Neuron (in vitro differentiated cells): Measurements from ENCODE around the gene LGALS9B.
"Not testable (repeated sequence)": the region's sequence is repeated elsewhere in the genome, so short reads cannot be mapped to it uniquely, and the experiment has no call there.

ENCODE experiments used
- H2AFZ ChIP-seq: one replicate; pipeline ENCODE4 v1.6.1; 2013; ENCODE audit warnings: low read depth, mild to moderate bottlenecking, inconsistent platforms, low read length, moderate library complexity
- H3K27me3 ChIP-seq: one replicate; pipeline ENCODE4 v1.6.1; 2013; ENCODE audit warnings: low read length; ENCODE audit not compliant: insufficient read depth
- H3K36me3 ChIP-seq: one replicate; pipeline ENCODE4 v1.6.1; 2013; ENCODE audit warnings: low read length; ENCODE audit not compliant: insufficient read depth
- H3K4me1 ChIP-seq: one replicate; pipeline ENCODE4 v1.6.1; 2013; ENCODE audit warnings: low read length; ENCODE audit not compliant: insufficient read depth
- H3K4me3 ChIP-seq: 2 replicates; pipeline ENCODE4 v1.5.1; 2013; ENCODE audit warnings: mild to moderate bottlenecking, low read length, moderate library complexity
- H3K9me3 ChIP-seq: one replicate; pipeline ENCODE4 v1.6.1; 2013; ENCODE audit warnings: low read length

Gene LGALS9B

DNA sequence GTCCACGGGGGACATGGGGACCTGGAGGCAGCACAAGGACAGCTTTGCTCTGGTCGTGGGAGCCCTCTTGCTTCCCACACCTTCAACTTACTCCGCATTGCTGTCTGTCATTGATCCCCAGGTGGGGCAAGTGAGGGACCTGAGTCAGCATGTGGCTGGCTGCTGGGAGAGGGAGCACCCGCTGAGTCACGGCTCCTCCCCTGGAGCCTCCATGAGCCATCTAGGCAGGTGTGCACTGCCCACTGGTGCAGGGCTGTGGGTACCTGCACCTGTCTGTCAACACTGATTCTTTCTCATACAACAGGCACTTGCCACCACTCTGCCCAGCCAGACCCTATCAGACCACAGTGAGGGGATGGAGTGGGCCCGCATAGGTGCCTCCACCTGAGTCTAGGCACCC is 24.8 kb upstream of the LGALS9B start:
- not testable (repeated sequence) for H2AFZ ChIP-seq, H3K4me1 ChIP-seq, H3K9me3 ChIP-seq, H3K36me3 ChIP-seq, H3K27me3 ChIP-seq, H3K4me3 ChIP-seq

DNA sequence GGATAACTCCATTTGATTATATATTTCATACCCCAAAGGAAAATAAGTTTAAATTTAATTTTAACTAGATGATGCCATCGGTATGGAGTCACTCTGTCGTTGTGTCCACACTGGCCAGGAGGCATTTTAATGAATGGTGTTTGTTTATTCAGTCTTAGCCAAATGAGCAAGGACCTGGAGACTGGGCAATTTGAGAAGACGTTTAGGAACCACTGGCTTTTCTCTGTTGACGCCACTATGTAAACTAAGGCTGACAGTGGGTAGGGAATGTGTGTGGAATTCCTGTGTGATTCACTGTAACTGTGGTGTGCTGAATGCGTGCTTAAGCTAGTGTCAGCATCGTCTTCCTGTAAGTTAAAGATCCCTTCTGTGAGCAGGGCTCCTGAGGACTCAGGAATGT is 17.6 kb upstream of the LGALS9B start:
- H3K27me3 ChIP-seq, H3K4me3 ChIP-seq, H3K36me3 ChIP-seq, H2AFZ ChIP-seq, H3K9me3 ChIP-seq, H3K4me1 ChIP-seq: not testable (repeated sequence)

DNA sequence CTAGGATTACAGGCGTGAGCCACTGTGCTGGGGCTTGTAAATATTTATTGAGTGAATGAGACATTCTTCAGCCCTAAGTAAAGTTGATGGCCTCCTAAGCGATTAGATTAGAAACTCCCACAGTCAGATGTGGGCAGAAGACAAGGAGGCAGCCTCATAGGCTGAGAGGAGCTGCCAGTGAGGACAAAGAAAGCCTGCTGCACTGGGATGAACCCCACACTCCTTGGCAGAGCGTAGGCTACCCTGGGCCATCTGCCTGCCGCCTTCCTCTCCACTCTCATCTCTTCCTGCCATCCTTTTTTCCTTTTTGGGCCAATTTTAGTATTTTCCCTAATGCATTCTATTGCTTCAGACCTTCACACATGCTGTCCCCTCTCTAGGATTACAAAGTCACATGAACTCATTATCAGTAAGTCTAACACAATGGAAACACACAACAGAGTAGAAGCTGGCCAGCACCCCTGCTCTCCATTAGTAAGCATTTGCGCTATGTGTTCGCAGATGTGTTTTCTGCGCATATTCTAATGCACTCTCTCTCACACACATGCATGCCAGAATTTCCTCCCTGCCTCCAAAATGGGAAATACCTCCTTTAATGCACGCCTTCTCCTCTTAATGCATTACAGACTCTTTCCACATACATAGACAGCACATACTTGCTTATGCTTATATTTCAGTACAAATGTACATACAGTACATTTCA is 12.7 kb upstream of the LGALS9B start:
- H3K4me3 ChIP-seq, H3K36me3 ChIP-seq, H3K27me3 ChIP-seq, H2AFZ ChIP-seq, H3K4me1 ChIP-seq, H3K9me3 ChIP-seq: not testable (repeated sequence)

DNA sequence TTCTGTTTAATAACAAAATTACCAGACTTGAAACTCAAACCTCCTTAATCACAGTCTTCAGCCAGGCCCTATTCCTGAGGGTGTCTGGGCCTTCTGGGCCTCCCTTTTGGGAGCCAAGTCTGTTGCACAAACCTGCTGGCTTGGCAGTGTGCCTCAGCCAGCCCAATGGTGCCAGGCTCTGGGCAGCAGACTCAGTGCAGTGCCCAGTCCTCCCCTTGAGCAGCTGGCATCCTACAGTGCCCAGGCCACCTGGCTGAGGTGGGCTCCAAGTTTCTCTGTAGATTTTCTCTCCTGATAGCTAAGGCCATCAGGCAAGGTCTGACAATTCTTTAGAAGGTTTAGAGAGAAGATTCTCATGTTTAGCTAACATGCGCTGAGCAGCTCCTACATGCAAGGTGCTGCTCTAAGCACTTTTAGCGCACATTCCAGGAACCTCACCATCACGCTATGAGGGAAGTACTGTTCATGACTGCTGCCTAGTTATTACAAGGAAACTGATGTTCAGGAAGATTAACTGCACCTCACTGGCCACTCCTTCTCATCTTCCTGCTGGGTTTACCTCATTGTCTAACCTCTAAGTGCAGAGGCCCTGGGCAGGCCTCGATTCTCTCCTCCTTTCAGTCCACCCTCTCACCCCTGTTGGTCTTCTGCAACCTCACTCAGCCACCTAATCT is 10.2 kb upstream of the LGALS9B start:
- not testable (repeated sequence) for H3K4me3 ChIP-seq, H3K36me3 ChIP-seq, H2AFZ ChIP-seq, H3K9me3 ChIP-seq, H3K4me1 ChIP-seq, H3K27me3 ChIP-seq

DNA sequence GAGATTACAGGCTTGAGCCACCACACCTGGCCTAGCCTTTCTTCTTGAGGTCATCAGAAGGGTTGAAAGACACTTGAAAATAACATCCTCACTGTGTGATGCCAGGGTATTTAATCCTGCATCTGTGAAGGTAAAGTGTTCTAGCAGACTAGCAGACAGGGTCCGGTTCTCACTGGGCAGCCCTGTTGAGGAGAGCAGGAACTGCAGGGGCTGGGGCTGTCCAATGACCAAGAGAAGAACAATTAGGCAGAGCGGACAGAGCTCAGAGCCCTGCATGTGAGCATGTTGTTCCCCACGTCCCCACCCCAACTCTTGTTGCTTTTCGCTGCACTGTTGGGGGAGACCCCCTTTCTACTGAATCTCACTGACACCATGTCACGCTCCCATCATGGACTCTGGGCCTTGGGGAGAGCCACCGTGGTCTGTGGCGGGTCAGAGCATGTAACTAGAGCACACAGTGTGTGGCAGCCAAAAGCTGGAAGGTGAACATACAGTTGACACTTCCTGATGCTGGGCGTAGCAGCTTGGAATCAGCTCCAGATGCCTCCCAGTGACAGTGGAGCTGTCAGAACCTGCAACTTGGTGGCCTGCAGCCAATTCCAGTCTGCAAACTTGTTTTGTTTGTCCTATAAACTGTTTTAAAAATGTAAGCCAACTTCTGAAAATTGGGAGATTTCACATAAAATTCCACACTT is 7.9 kb upstream of the LGALS9B start:
- H2AFZ ChIP-seq, H3K4me3 ChIP-seq, H3K36me3 ChIP-seq, H3K9me3 ChIP-seq, H3K4me1 ChIP-seq, H3K27me3 ChIP-seq: not testable (repeated sequence)

DNA sequence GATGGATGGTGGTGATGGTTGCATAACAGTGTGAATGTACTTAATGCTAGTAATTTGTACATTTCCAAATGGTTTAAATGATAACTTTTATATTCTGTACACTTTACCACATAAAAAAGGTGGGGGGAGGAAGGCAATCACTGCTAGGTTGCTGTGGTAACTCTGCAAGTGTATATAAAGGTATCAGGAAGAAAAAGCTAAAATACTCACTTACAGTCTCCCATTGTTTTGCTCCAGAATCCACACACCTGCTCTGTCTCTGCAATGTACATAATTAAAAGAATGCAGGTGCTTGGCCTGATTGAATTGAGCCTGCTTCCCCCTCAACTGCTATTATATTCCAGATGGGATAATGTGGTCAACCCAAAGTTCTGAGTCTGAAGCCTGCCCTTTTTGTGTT is 6.7 kb upstream of the LGALS9B start:
- not testable (repeated sequence) for H3K27me3 ChIP-seq, H3K4me3 ChIP-seq, H3K36me3 ChIP-seq, H2AFZ ChIP-seq, H3K9me3 ChIP-seq, H3K4me1 ChIP-seq

DNA sequence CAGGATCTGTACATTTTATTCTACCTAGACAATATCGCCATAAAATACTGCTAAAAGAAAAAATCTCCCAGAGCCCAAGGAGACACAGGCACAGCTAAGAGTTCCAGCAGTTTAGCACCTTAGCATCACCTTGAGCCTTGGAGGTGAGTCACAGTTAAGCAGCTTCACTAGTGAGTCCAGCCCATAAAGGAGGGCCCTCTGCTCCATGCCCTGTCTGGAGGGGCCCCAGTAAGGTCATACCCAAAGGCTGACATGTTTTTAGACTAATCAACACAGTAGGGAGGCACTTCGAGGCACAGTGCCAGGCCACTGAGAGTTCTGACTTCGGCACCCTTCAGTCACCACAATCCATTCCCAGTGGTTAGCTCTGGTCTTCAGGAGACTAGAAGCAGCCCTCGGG is 2.6 kb upstream of the LGALS9B start:
- not testable (repeated sequence) for H3K27me3 ChIP-seq, H3K4me3 ChIP-seq, H3K36me3 ChIP-seq, H2AFZ ChIP-seq, H3K4me1 ChIP-seq, H3K9me3 ChIP-seq

DNA sequence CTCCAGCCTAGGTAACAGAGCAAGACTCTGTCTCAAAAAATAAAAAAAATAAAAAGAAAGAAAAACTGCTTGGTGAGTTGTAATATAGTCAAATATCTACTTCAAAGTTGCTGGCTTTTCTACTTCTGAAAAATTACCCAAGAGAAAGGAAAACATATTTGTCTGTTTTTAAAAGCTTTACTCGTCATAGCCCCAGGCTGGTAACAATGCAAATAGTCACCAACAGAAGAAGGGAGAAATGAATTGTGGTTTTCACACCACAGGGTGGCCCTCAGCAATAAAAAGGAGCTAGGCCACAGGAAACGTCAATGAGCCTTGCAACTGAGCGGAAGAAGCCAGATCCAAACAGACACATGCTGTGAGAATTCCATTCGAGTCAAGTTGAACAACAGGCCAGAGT is 1.8 kb upstream of the LGALS9B start:
- not testable (repeated sequence) for H3K36me3 ChIP-seq, H2AFZ ChIP-seq, H3K4me1 ChIP-seq, H3K4me3 ChIP-seq, H3K27me3 ChIP-seq, H3K9me3 ChIP-seq

DNA sequence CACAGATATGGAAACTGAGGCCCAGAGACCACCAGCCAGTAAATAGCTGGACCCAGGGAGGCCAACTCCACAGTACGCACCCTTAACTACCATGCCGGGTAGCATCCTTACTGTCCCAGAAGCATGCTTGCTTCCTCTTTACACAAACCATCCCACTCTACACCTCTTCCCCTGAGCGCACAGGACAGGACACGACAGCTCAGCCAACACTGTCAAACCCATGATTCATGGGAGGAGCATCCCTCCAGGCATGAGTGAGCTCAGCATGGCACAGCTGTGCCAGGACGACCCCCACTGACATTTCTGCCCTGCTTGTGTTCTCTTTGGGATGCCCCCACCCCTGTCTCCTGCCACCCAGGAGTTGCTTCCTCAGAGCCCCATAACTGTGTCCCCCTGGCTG is 340 bp downstream of the LGALS9B start:
- not testable (repeated sequence) for H3K4me3 ChIP-seq, H3K9me3 ChIP-seq, H2AFZ ChIP-seq, H3K36me3 ChIP-seq, H3K27me3 ChIP-seq, H3K4me1 ChIP-seq

DNA sequence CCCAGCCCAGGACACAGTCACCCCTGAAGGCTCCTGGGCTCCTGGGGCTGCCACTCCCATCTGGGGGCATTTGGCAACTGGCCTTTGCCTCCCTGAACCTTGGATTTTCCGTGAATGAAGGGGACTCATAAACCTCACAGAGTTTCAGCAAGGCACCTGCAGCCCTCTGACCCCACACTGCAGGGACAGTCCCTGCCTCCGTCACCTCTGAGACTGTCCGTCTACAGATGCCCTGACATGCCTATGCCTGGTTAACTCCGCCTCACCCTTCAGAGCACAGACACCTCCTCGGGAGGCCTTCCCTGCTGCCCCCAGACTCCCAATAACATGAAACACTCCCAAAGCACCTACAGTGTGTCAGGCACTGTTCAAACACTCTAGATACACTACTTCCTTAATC is 786 bp downstream of the LGALS9B start:
- H3K4me3 ChIP-seq, H3K9me3 ChIP-seq, H3K4me1 ChIP-seq, H3K27me3 ChIP-seq, H2AFZ ChIP-seq, H3K36me3 ChIP-seq: not testable (repeated sequence)

DNA sequence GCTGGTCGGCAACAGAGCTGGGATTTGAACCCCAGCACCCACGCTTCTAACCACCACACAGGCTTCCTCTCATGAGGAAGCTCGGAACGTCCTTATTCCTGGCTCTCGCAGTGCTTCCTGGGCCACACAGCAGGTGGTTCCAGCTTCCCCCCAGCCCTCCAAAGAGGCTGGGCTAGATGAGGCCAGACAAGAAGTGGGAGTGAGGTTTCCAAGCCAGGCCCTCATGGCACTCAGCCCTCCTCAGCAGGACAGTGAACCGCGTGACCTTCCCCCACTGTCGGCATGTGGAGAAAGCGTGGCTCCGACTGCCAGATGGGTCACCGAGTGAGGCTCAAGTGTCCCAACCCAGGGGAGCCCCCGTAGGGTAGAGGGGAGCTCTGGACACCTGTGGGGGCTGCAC is 1.8 kb downstream of the LGALS9B start:
- H3K4me3 ChIP-seq, H3K36me3 ChIP-seq, H3K9me3 ChIP-seq, H2AFZ ChIP-seq, H3K4me1 ChIP-seq, H3K27me3 ChIP-seq: not testable (repeated sequence)

DNA sequence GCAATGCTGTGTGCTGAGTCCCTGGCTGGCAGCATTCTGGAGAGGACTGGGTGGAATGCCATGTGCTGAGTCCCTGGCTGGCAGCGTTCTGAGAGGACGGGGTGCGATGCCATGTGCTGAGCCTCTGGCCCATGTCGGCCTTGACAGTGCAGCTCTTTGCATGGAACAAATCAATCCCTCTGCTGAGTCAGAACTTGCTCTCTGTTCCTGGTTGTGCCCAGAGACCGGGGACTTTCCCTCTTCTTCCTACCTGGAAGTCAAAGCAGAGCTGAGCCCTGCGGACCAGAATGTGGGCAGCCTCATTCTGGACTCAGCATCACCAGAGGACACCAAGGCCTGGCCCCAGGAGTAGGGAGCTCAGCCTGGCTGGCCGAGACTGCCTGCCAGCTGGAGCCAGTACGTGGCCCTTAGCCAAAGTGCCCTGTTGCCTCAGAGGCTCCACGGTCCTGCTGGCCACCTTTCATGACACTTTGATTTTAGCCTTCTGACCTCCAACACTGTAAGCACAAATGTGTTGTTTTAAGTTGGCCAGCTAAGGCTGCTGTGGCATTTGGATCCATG is 2.4 kb downstream of the LGALS9B start:
- H3K4me1 ChIP-seq, H3K27me3 ChIP-seq, H3K9me3 ChIP-seq, H3K4me3 ChIP-seq, H2AFZ ChIP-seq, H3K36me3 ChIP-seq: not testable (repeated sequence)

DNA sequence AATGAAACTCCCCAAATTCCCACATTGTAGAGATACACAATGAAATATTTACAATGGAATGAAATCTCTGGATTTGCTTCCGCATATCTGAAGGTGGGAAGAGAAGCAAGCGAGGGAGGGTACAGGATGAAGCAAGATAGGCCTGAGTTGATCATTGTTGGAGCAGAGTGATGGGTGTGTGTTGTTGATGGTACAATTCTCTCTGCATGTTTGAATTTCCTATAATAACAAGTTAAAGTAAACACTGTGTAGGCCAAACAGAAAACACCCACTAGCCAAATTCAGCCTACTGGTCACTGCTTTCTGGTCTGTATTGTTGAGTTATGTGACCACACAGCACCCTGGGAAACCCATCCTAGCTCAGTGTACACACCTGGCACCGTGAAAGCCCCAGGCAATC is 5.2 kb downstream of the LGALS9B start:
- not testable (repeated sequence) for H3K4me1 ChIP-seq, H3K27me3 ChIP-seq, H3K36me3 ChIP-seq, H3K4me3 ChIP-seq, H3K9me3 ChIP-seq, H2AFZ ChIP-seq
